Stimulated activated CD8-positive, alpha-beta memory T cell treated with anti-CD3 and anti-CD28 coated beads, Interleukin-15, amount 100 ng/mL, for 48 hours (primary cell): ENCODE results near the gene RORC.
"Not testable (repeated sequence)": the region's sequence is repeated elsewhere in the genome, so short reads cannot be mapped to it uniquely, and the experiment has no call there.

ENCODE experiments used
- DNase-seq, 2 donors: peaks; one replicate each; pipeline ENCODE4 v3.0.0-alpha.2; 2020; ENCODE audit warnings: low read depth in 2 of 2

RORC gene

GRCh38 chr1:151831605-151832004, at the start of gene RORC:
RORC (minus strand) TSS chr1:151831802; CDS start chr1:151831764, 38 bp downstream.
- no peak for DNase-seq

- no peak for DNase-seq
Measured at GRCh38 chr1:151875419-151876097, 44.0 kb upstream of the RORC start.

GRCh38 chr1:151872776-151873175, 41.2 kb upstream of the RORC start:
- DNase-seq: not testable (repeated sequence)

GRCh38 chr1:151871284-151872030, 39.9 kb upstream of the RORC start:
- no peak for DNase-seq

GRCh38 chr1:151868486-151868885, 36.9 kb upstream of the RORC start:
- no peak for DNase-seq

- no peak for DNase-seq
Measured at GRCh38 chr1:151867765-151868411, 36.3 kb upstream of the RORC start.

GRCh38 chr1:151867321-151867720, 35.7 kb upstream of the RORC start:
- no peak for DNase-seq

- DNase-seq: no peak
Measured at GRCh38 chr1:151864411-151864810, 32.8 kb upstream of the RORC start.

- no peak for DNase-seq
Measured at GRCh38 chr1:151862604-151863003, 31.0 kb upstream of the RORC start.

GRCh38 chr1:151860504-151861187, 29.0 kb upstream of the RORC start:
- DNase-seq: no peak

GRCh38 chr1:151859891-151860293, 28.3 kb upstream of the RORC start:
- no peak for DNase-seq

GRCh38 chr1:151858886-151859665, 27.5 kb upstream of the RORC start:
- DNase-seq: no peak

GRCh38 chr1:151858030-151858746, 26.6 kb upstream of the RORC start:
- DNase-seq: no peak

GRCh38 chr1:151855933-151856332, 24.3 kb upstream of the RORC start:
- no peak for DNase-seq

GRCh38 chr1:151855516-151855915, 23.9 kb upstream of the RORC start:
- DNase-seq: not testable (repeated sequence)

GRCh38 chr1:151854658-151855057, 23.1 kb upstream of the RORC start:
- DNase-seq: no peak

GRCh38 chr1:151853411-151853943, 21.9 kb upstream of the RORC start, which contains the start of gene THEM5:
THEM5 (minus strand) TSS chr1:151853712; CDS start chr1:151853565, 147 bp downstream.
- DNase-seq: no peak

GRCh38 chr1:151852733-151853132, 21.1 kb upstream of the RORC start:
- DNase-seq: no peak

- DNase-seq: no peak
Measured at GRCh38 chr1:151851886-151852285, 20.3 kb upstream of the RORC start.

GRCh38 chr1:151849871-151850270, 18.3 kb upstream of the RORC start:
- DNase-seq: no peak
